GM23338 (cell line): Measurements from ENCODE around the gene CSF2RB. TPM values are rescaled to one million over a fixed set of nuclear protein-coding genes. Genes with fewer than 3 reads are reported as not detected.

Source experiments
- ATAC-seq: fragments of 200-7000 bp; cut with Tn5 transposase; 3 replicates; pipeline ENCODE4 v1.9.1; 2020
- DNase-seq: peaks from one replicate; pipeline ENCODE4 v3.0.0-alpha.2; 2015; ENCODE audit warnings: low spot score
- H2AFZ ChIP-seq: fragments of 200-600 bp; sonication (generic); 2 replicates; pipeline ENCODE4 v1.8.0; 2016; ENCODE audit warnings: antibody characterized with exemption, mild to moderate bottlenecking, moderate library complexity
- H3F3A ChIP-seq: fragments of 200-600 bp; sonication (generic); replicated peaks from 2 replicates; pipeline ENCODE4 v1.8.0; 2017; ENCODE audit warnings: antibody characterized with exemption, mixed run types, low read depth
- H3K27ac ChIP-seq: fragments of 200-600 bp; sonication (generic); 2 replicates; pipeline ENCODE4 v1.6.1; 2016; ENCODE audit warnings: low read depth
- H3K27me3 ChIP-seq: fragments of 200-600 bp; sonication (generic); 2 replicates; pipeline ENCODE4 v1.8.0; 2016; ENCODE audit warnings: mild to moderate bottlenecking, mixed run types, moderate library complexity; ENCODE audit not compliant: insufficient read depth
- H3K36me3 ChIP-seq: fragments of 200-600 bp; sonication (generic); 2 replicates; pipeline ENCODE4 v1.8.0; 2016; ENCODE audit warnings: mild to moderate bottlenecking; ENCODE audit not compliant: insufficient read depth
- H3K4me1 ChIP-seq: fragments of 200-600 bp; sonication (generic); 2 replicates; pipeline ENCODE4 v1.8.0; 2016; ENCODE audit warnings: mild to moderate bottlenecking, moderate library complexity; ENCODE audit not compliant: insufficient read depth
- H3K4me2 ChIP-seq: fragments of 200-600 bp; sonication (generic); 2 replicates; pipeline ENCODE4 v1.7.1; 2017; ENCODE audit warnings: mixed run types
- H3K4me3 ChIP-seq: fragments of 200-600 bp; sonication (generic); 2 replicates; pipeline ENCODE4 v1.6.1; 2016; ENCODE audit warnings: mixed run types
- H3K79me2 ChIP-seq: fragments of 200-600 bp; sonication (generic); replicated peaks from 2 replicates; pipeline ENCODE4 v1.8.0; 2017; ENCODE audit warnings: mild to moderate bottlenecking; ENCODE audit not compliant: insufficient read depth
- H3K9me2 ChIP-seq: fragments of 200-600 bp; sonication (generic); 2 replicates; pipeline ENCODE4 v1.8.0; 2017; ENCODE audit not compliant: insufficient read depth
- H4K20me1 ChIP-seq: fragments of 200-600 bp; sonication (generic); replicated peaks from 2 replicates; pipeline ENCODE4 v1.8.0; 2017; ENCODE audit warnings: mild to moderate bottlenecking; ENCODE audit not compliant: insufficient read depth
- H3K27ac Mint-ChIP-seq: 2 replicates; pipeline ENCODE4 v1.8.0; 2020; ENCODE audit warnings: inconsistent platforms, mild to moderate bottlenecking, moderate library complexity, mixed read lengths
- H3K27me3 Mint-ChIP-seq: 3 replicates; pipeline ENCODE4 v1.8.0; 2022; ENCODE audit warnings: low read depth, mild to moderate bottlenecking, moderate library complexity, mixed read lengths, inconsistent platforms; ENCODE audit not compliant: insufficient read depth, poor library complexity
- H3K36me3 Mint-ChIP-seq: 3 replicates; pipeline ENCODE4 v1.8.0; 2021; ENCODE audit warnings: low read depth, mild to moderate bottlenecking, inconsistent platforms, moderate library complexity, mixed read lengths
- H3K4me1 Mint-ChIP-seq: 3 replicates; pipeline ENCODE4 v1.8.0; 2020; ENCODE audit warnings: mild to moderate bottlenecking, inconsistent platforms, mixed read lengths
- H3K4me3 Mint-ChIP-seq: 3 replicates; pipeline ENCODE4 v1.8.0; 2021; ENCODE audit warnings: moderate library complexity, mild to moderate bottlenecking, inconsistent platforms, mixed read lengths
- H3K9me3 Mint-ChIP-seq: 3 replicates; pipeline ENCODE4 v1.8.0; 2020; ENCODE audit warnings: moderate library complexity, mild to moderate bottlenecking, inconsistent platforms, mixed read lengths
- EZH2 ChIP-seq: fragments of 200-600 bp; sonication (generic); IDR thresholded peaks from one replicate; pipeline ENCODE4 v1.8.0; 2017; ENCODE audit warnings: antibody characterized with exemption, mild to moderate bottlenecking, low read depth; ENCODE audit not compliant: unreplicated experiment
- JUNB ChIP-seq: IDR thresholded peaks from one replicate; pipeline ENCODE4 v1.6.1; 2016; ENCODE audit warnings: antibody characterized with exemption; ENCODE audit not compliant: unreplicated experiment
- POLR2AphosphoS5 ChIP-seq: IDR thresholded peaks from 2 replicates; pipeline ENCODE4 v1.6.1; 2016; ENCODE audit warnings: antibody characterized with exemption, low read depth
- polyA plus RNA-seq: library from polyadenylated mRNA; unstranded; fragments of >200 nt; fragmentation: Nextera tagmentation; extraction: Ambion mirVana; gene quantifications from 2 replicates; pipeline ENCODE4 v1.2.1, GENCODE V29; 2016
- total RNA-seq: library from RNA; depleted of rRNA; stranded (reverse); fragments of >200 nt; shearing (Covaris generic); gene quantifications from 2 replicates; pipeline ENCODE4 v1.2.3, GENCODE V29; 2014
- TF ChIP-seq, protein P1 (sequence below): IDR thresholded peaks from one replicate; pipeline ENCODE4 v1.6.1; 2018; ENCODE audit warnings: antibody characterized with exemption; ENCODE audit not compliant: unreplicated experiment
- TF ChIP-seq, protein P2 (sequence below): fragments of 250-450 bp; sonication (Bioruptor Pico); IDR thresholded peaks from 2 replicates; pipeline ENCODE4 v1.5.0; 2020; ENCODE audit warnings: mild to moderate bottlenecking, moderate library complexity

Gene CSF2RB
- total and polyA plus RNA-seq, 2 experiments from 2014 or later, result not detected

DNA sequence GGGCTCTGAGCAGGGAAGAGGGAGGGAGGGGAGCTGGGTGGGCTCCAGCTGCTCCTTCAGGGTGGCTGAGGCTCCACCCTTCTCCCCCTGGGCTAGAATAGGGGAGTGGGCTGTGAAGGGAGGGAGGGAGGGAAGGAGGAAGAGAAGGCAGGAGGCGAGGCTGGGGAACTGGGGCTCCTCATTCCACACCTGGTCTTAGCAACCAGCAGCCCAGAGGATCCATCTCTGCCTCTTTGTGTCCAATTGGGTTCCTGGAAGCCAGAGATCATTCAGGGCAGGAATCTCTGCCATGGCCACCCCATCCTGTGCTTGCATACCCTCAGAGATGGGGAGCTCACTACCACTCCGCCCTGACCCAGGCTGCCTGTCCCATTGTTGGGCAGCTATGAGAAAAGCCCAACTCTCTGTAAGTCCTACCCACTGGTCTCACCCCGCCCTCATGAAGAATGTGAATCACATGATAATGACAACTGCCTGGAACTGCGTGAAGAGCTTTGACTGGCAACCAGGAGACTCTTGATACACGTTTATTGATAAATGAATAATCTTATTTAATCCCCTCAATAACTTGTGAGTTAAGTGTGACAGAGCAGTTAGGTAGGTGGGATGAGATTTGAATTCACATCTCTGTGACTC, 44.8 kb upstream of the CSF2RB start (continued):
- TF ChIP-seq, protein P1, sequence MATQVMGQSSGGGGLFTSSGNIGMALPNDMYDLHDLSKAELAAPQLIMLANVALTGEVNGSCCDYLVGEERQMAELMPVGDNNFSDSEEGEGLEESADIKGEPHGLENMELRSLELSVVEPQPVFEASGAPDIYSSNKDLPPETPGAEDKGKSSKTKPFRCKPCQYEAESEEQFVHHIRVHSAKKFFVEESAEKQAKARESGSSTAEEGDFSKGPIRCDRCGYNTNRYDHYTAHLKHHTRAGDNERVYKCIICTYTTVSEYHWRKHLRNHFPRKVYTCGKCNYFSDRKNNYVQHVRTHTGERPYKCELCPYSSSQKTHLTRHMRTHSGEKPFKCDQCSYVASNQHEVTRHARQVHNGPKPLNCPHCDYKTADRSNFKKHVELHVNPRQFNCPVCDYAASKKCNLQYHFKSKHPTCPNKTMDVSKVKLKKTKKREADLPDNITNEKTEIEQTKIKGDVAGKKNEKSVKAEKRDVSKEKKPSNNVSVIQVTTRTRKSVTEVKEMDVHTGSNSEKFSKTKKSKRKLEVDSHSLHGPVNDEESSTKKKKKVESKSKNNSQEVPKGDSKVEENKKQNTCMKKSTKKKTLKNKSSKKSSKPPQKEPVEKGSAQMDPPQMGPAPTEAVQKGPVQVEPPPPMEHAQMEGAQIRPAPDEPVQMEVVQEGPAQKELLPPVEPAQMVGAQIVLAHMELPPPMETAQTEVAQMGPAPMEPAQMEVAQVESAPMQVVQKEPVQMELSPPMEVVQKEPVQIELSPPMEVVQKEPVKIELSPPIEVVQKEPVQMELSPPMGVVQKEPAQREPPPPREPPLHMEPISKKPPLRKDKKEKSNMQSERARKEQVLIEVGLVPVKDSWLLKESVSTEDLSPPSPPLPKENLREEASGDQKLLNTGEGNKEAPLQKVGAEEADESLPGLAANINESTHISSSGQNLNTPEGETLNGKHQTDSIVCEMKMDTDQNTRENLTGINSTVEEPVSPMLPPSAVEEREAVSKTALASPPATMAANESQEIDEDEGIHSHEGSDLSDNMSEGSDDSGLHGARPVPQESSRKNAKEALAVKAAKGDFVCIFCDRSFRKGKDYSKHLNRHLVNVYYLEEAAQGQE, result no peak
- no peak for TF ChIP-seq JUNB

DNA sequence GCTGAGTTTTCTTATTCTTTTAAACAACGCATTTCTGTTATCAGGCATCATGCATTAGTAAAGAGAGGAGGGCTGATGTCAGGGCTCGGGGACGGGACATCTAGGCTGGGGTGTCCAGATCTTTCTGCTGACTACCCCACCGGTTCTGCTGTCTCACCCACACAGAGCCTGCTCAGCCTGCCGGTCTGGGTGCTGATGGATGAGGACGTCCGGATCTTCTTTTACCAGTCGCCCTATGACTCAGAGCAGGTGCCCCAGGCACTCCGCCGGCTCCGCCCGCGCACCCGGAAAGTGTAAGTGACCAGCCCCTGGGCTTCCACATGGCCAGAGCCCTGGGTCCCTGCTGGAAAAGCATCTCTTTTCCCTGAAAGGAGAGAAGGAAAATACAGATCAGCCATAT, 43.2 kb upstream of the CSF2RB start:
- H3K36me3 Mint-ChIP-seq, result no peaks in the 10 kb centered on the region; the same call in 2 of the 3 replicates
- Histone ChIP-seq H3K4me3 (no peak overlapping the region), H3K36me3 (no peaks in the 10 kb centered on the region), H3F3A (no peaks in the 10 kb centered on the region), H3K27ac (no peak overlapping the region), H3K9me2 (peaks cover 3% of the 10 kb centered on the region; the same call in 1 of the 2 replicates), H4K20me1 (no peaks in the 10 kb centered on the region), H3K4me1 (no peaks in the 10 kb centered on the region), H3K27me3 (no peaks in the 10 kb centered on the region), H3K79me2 (no peaks in the 10 kb centered on the region), H2AFZ (no peak overlapping the region), H3K4me2 (no peak overlapping the region)
- peaks cover 30% of the 10 kb centered on the region for H3K27me3 Mint-ChIP-seq
- TF ChIP-seq POLR2AphosphoS5 (no peak), EZH2 (no peak)
- TF ChIP-seq, protein P2, sequence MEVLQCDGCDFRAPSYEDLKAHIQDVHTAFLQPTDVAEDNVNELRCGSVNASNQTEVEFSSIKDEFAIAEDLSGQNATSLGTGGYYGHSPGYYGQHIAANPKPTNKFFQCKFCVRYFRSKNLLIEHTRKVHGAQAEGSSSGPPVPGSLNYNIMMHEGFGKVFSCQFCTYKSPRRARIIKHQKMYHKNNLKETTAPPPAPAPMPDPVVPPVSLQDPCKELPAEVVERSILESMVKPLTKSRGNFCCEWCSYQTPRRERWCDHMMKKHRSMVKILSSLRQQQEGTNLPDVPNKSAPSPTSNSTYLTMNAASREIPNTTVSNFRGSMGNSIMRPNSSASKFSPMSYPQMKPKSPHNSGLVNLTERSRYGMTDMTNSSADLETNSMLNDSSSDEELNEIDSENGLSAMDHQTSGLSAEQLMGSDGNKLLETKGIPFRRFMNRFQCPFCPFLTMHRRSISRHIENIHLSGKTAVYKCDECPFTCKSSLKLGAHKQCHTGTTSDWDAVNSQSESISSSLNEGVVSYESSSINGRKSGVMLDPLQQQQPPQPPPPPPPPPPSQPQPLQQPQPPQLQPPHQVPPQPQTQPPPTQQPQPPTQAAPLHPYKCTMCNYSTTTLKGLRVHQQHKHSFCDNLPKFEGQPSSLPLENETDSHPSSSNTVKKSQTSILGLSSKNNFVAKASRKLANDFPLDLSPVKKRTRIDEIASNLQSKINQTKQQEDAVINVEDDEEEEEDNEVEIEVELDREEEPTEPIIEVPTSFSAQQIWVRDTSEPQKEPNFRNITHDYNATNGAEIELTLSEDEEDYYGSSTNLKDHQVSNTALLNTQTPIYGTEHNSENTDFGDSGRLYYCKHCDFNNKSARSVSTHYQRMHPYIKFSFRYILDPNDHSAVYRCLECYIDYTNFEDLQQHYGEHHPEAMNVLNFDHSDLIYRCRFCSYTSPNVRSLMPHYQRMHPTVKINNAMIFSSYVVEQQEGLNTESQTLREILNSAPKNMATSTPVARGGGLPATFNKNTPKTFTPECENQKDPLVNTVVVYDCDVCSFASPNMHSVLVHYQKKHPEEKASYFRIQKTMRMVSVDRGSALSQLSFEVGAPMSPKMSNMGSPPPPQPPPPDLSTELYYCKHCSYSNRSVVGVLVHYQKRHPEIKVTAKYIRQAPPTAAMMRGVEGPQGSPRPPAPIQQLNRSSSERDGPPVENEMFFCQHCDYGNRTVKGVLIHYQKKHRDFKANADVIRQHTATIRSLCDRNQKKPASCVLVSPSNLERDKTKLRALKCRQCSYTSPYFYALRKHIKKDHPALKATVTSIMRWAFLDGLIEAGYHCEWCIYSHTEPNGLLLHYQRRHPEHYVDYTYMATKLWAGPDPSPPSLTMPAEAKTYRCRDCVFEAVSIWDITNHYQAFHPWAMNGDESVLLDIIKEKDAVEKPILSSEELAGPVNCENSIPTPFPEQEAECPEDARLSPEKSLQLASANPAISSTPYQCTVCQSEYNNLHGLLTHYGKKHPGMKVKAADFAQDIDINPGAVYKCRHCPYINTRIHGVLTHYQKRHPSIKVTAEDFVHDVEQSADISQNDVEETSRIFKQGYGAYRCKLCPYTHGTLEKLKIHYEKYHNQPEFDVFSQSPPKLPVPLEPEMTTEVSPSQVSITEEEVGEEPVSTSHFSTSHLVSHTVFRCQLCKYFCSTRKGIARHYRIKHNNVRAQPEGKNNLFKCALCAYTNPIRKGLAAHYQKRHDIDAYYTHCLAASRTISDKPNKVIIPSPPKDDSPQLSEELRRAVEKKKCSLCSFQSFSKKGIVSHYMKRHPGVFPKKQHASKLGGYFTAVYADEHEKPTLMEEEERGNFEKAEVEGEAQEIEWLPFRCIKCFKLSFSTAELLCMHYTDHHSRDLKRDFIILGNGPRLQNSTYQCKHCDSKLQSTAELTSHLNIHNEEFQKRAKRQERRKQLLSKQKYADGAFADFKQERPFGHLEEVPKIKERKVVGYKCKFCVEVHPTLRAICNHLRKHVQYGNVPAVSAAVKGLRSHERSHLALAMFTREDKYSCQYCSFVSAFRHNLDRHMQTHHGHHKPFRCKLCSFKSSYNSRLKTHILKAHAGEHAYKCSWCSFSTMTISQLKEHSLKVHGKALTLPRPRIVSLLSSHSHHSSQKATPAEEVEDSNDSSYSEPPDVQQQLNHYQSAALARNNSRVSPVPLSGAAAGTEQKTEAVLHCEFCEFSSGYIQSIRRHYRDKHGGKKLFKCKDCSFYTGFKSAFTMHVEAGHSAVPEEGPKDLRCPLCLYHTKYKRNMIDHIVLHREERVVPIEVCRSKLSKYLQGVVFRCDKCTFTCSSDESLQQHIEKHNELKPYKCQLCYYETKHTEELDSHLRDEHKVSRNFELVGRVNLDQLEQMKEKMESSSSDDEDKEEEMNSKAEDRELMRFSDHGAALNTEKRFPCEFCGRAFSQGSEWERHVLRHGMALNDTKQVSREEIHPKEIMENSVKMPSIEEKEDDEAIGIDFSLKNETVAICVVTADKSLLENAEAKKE (CRISPR knock-in tag), result no peak
- no peak overlapping the region for H3K4me3 Mint-ChIP-seq
- DNase-seq (no peak), ATAC-seq (no peak)
- H3K27ac Mint-ChIP-seq, result no peak overlapping the region
- H3K4me1 Mint-ChIP-seq, result peaks cover 2% of the 10 kb centered on the region; the same call in 1 of the 3 replicates
- peaks cover 8% of the 10 kb centered on the region; the same call in 2 of the 3 replicates for H3K9me3 Mint-ChIP-seq
